Putamen (tissue), 1 donor: ENCODE data around the gene JAKMIP2.

Experiments
- DNase-seq: peaks from one replicate; pipeline ENCODE4 v3.0.0-alpha.2; 2016; ENCODE audit warnings: low spot score

Gene JAKMIP2

DNA sequence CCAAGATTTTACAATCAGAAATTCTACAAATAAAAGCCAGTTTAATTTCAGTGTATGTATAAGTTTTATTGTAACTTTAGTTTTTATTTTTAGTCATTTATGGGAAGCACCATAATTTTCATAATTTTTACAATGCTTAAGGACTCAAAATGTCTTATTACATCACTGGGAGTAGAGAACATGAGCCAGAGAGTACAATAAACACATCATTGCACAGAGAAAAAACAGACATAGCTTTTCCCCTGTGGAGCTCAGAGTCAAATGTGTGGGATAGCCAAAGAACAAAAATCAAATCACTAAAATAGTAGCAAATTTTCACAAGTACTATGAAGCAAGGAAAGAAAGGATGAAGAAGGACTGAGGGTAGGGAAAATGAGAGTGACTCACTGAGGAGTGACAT lies 5.5 kb upstream of the JAKMIP2 start:
- no peak for DNase-seq

DNA sequence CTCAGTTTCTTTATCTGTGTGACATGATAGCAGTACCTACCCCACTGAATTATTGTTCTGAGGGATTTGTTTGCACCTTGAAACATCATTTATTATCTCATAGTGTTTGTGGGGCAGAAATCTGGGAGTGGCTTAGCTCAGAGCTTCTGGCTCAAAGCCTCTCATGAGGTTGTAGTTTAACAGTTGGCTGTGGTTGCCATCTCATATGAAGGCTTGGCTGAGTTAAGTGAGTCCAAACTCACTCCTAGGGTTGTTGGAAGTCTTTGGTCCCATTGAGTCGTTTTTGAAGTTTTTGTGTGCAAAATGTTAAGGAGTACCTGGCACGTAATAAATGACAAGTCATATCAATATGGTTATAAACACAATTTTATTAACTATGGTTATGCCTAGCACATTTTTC lies 3.6 kb upstream of the JAKMIP2 start:
- DNase-seq = no peak

DNA sequence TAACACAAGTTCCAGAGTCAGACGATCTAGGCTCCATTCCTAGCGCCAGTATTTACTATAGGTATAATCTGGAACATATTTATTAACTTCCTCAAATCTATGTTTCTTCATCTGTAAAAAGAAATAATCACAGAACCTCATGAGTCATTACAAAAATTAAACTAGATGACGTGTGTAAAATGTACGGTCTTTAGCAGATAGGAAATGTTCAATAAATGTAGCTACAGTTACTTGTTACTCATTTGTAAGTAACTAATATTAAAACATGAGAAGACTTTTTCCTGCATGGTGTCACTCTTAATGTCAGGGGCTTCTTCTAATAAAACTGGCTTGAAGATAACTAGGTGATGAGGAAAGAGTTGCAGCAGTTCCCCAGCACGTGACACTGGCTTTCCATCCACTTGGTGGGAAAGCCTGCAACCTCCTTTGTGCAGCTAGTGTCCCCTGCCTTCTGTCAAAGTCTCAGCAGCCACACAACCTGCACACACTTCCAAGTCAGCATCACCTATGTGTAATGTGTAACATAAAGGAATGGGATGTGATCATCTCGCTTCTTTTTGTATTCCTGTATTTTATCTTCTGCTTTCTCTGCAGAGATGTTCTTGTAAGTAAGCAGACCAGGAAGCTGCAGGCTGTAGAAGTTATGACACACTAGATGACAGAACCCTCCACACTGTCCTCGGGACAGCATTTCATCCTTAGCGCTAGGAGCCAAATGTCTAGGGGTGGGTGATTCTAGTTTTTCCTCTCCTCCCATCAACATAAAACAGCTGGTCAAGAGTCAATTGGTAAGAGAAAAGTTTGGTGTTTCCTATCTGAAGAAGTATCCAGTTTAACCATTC lies 1.8 kb upstream of the JAKMIP2 start:
- no peak for DNase-seq

DNA sequence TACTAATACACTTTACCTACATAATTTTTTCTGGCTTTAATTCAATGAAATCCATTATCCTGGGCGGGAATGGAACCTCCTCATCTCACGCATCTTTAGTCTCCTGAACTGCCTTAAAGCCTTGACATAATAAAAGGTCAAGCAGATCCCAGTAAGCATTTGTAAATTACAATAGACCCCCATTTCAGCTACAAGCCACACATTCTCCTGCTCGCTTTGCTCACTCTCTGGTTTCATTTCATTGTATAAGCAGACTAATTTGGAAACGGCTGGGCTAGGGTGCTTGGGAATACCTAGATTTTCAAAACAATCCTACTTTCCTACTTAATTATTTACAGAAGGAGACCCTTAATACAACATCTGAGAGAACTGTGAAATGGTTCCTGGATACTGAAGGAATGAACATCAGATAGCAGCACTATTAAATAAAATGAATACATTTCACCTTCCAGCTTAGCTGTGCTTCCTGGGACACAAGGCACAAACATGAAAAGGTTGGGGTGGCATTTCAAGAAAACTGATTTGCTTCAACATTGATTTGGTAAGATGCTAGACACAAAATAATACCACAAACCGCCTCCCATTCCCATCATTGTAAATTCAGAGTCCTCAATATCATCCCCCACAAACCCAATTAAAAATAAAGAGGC lies 1.5 kb downstream of the JAKMIP2 start:
- DNase-seq = peak; percentile 17

DNA sequence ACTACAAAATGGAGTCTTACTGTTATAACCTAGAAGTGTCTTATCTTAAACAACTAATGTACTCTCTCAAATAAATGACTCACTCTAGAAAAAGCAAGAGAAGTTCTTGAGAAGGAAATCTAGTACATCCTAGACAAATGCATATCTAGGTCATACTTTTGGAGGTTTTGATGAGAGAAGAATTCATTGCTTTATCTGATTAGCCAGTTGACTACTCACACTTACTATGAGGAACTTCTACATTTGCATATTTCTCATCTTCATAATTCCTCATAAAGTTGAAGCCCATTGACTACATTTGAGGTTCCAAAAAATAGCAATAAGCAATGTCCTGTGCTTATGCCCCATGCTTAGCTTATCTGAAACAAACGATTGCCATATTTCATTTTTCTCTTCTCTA lies 2.8 kb downstream of the JAKMIP2 start:
- DNase-seq = no peak

DNA sequence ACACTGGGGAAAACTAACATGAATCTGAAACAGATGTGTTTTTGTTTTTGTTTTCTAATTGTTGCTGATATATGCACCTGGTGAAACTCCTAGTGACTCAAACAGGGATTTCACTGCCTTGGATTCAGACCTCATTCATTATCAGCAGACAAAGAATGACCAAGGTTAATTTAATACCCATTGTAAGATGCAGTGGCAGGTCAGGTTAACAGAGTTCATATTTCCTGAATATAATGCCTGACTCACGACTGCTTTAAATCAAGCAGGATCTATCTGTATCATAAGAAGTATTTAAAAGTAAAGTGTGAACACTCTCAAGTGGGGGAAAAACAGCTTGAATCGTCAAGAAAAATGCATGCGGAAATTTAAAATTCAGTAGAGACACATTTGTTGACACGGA lies 5.5 kb downstream of the JAKMIP2 start:
- no peak for DNase-seq

DNA sequence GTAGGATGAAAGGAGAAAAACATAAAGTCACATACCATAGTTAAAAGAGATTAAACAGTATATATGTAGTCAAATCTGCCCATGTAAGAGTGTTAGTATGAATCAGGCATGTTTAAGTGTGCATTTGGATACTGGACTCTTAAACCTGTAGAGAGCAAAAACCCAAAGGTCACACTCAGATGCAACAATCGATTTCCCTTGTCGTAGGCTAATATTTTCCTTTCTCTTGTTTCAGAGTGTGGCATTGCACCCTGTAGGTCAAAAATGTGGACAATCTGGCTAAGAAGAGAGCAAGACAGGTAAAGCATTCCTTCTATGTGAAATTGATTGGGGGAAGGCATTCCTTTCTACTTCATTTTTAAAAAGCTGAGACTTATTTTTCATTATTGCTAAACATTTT lies 8.9 kb downstream of the JAKMIP2 start:
- DNase-seq = no peak

DNA sequence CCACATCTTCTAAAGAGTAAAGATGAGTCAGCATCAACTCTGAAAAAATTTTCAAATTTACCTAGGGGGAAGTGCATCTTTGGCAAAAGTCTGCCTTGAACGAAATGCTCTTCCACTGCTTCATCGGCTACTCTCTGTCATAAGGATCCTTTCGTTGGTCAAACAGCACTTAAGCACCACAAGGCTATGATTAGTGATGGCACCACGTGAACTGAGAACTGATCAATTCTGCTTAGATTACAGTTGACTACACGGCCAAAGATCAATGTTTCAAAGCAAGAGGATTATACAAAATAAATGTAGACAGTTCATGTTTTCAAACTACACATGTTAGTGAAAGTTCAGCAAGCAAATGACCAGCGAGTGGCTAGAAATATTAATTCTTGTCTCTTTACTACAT lies 9.4 kb downstream of the JAKMIP2 start:
- no peak for DNase-seq

DNA sequence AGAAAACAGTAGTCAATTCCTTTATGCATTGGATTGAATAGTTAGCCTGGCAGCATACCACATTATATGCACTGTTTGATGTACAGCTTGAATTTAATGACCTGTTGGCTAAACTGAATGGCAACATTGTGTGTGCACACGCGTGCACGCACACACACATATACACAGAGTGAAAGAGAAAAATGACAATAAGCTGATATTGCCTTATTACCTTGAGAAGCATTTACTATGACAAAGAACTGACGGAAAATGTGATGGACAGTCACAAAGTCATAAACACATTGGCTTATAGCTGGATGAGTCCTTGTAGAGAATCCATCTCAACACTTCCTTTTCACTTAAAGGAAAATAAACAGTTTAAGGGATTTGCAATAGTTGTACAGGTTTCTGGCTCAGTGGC lies 15.5 kb downstream of the JAKMIP2 start:
- DNase-seq = no peak

DNA sequence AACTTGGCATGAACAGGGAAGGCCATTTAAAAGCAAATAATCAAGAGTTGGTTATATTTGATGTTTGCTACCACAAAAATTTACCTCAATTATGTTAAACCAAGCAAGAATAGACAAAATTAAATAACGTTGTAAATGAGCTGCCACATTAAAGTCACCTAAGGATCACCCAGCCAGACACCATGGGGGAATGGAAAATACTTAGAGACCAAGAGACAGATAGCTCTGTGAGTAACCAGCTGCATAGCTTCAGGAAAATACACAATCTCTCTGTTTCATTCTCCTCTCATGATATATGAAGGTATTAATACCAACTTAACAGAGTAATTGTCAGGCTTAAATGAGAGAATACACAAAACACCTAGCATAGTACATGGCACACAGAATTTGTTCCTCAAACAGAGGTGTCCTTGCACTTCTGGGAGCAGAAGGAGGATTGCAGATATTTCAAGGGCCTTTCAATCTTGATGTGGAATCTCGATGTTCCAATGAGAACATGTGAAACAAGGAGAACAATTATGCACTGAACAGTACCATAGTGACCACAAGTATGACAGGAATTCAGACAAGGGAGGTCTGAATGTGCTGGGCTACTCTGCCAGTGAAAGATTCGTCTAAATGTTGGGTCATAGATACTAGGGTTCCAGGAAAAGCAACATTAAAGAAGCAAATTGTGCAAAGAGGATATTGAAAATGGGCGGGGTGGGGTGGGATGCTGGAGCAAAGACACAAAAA lies 18.6 kb downstream of the JAKMIP2 start:
- DNase-seq = no peak

DNA sequence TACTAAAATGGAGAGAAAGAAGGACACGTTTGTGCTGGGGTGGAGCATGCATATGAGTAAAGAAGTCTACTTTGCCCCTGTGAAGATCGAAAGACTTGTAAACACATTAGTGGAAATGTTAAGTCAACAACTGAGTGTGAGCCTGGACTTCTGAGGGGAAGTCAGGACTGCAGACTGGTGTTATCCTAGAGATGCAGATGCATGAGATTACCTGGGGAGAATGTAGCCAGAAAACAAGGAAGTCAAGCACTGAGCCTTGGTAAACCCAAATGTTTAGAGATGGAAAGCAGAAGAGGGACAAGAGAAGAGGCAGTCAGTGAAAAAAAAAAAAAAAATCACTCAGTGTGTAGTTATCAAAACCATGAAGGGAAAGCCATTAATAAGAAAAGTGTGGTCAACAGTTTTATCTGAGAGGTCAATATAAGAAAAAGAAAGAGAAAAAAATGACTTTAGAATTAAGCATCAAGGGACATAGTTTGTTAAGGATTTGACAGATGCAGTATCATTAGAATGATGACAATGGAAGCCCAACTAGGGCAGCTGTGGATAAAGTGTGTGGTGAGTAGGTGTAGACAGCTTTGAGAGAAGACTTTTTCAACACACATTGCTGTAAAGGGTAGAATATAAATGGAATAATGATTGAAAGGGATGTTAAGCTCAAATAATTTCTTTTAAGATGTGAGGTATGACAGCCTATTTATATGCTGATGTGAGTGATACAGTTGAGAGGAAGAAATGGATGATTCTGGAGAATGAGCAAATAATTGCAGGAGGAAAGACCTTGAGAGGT lies 22.2 kb downstream of the JAKMIP2 start:
- DNase-seq = peak; percentile 27

DNA sequence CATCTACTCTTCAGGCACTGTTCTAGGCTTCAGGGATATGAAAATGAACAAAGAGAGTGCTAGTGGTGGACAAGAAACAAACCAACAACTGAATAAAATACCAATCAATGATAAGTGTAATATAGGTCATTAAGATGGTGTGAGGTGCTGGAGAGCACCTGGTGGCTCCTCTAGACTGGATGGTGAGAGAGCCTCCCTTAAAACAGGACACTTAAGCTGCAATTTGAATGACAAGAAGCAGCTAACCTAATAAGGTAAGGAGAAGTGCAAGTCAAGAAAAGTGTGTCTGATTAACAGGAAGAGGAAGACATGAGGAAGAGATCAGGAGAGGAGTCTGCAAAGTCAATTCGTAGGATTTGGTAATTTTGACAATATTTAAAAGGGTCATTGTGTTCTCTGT lies 23.1 kb downstream of the JAKMIP2 start:
- DNase-seq = no peak

DNA sequence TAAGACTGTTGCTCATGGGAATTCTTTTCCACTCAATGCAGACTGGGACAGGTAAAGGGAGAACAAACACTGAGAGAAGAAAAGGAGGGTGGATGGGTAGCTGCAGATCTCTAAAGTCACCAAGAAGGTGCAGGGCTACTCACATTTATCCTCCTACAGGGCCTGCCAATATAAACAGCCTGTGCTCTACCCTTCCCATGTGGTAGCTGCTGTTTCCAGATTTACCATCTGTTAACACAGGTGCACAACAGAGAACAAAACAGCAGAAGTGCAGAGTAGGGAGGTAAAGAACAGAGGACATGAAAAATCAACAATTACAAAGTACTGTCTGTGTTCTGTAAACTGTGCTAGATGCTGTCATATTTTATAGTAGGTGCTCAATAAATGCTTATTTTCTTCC lies 26.0 kb downstream of the JAKMIP2 start:
- DNase-seq = no peak

DNA sequence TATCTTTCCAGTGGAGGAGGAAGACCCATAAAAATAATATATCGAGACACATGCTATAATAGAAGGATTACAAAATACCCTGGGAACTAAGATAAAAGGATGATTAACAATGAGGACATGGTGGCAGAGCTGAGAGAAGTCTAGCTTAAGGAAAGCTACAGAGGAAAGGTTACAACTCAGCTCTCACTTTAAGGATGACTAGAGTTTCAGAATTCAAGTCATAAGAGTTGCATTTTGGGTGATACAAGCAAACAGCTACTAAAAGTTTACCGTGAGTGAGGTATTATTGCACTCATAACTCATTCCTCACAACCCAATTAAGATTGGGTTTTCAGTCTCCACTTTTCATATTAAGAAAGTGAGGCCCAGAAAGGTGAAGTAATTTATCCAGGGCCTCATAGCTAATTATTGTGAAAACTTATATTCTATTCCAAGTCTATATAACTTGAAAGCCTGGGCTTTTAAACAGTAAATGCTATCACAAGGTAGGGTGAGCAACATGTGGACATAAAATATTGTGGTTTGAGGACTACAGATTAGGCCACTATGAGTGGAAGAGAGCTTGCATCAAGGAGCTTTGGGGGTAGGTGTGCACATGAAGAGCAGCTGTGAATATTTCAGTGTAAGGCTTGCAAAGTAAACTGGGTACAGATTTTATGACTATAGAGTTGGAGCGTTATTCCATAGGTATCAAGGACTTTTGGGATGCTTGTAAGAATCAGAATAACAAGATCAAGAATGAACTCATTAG lies 28.0 kb downstream of the JAKMIP2 start:
- DNase-seq = no peak

DNA sequence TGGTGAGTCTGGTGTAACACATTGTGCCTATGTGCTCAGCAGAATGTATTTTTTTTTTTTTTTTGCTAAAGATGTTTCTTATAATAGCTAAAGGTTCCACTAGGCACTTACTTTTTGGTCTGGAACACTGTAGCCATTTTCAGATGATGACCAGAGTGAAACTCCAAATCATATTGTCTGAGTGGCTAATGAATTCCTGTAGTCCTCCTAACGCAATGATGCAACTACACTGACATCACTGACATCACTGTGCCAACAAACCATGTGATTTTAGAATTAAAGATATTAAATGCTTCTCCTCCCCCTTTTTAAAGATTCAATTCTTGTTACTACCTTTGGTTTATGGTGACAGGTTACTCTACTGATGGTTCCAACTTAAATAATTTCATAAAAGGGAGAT lies 28.8 kb downstream of the JAKMIP2 start:
- DNase-seq = no peak

DNA sequence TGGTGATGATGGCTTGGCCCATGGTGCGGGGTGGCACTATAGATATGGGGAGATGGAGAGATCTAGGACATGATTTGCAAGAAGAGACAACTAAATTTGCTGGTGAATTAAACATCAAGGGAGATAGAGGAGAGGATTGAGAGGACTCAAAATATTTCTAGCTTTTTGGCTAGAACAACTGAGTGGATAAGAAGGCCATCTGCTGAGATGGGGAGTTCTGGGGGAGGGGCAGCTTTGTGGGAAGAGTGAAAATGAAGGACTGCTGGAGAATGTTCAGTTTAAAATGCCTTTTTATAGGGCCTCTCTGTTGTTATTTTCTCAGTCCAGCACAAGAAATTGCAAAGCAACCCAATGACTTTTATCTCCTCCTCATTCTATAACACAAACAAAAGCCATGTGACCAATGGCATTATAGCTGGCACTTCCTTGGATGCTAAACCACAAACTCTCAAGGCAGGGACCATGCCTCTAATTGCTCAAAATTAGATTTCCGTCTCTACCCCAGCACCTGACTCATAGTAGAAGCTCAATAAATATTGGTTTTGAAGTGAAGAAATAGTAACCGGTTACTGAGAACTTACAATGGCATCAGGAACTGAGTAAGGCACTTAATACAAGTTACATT lies 29.8 kb downstream of the JAKMIP2 start:
- DNase-seq = no peak

DNA sequence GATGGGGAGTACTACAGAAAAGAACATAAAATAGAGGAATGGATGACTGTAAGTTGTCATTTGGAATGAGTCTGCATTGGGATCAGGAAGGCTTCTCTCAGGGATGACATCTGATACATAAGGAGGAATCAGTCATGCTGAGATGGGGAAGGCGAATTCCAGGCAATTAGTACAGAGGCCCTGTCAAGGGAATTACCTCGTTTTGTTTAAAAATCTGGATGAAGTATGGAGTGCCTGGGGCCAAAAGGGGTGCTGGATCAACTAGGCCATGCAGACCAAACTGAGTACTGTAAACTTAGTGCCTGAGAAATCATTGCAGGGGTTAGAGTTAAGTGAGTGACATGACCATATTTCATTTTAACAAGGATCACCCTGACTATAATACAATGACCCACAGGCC lies 30.5 kb downstream of the JAKMIP2 start:
- no peak for DNase-seq

DNA sequence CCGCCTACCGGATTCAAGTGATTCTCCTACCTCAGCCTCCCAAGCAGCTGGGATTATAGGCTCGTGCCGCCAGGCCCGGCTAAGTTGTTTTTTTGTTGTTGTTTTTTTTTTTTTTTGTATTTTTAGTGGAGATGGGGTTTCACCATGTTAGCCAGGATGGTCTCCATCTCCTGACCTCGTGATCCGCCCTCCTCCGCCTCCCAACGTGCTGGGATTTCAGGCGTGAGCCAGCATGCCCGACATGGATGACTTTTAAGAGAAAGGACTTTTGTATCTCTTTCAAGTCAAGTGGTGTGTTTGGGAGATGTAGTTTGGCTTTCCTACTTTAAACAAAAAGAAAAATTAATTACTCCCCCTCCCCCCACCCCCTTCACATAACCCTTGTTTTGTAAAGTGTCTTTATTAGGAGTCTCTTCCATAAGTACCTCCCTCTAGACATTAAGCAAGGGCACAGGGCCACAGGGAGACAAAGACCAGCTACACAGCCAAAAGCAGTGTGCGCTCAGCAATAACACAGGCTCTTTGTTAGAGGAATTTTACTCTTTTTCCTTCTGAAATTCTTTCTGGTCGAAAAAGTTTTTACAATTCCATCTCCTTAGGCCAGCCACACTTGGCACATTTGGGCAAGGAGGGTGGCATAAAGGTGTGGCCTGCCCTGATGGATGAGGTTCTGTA lies 31.2 kb downstream of the JAKMIP2 start:
- DNase-seq = peak; percentile 74

DNA sequence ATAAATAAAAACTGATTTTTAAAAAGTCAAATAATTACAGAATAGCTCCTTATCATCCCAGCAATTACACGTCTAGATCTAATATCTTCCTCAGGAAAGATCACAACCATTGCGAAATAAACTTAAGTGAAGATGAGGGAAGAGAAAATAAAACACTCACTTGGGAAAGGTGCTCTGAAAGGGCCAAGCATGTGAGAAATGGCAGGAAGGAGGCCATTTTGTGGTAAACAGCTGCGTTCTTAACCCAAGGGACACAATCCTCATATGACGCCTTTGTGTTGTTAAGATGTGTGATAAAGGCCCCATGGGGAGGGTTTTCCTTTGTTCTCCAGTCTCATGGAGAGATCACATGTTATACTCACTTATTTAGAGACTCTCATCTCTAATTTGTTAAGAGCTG lies 32.5 kb downstream of the JAKMIP2 start:
- no peak for DNase-seq

DNA sequence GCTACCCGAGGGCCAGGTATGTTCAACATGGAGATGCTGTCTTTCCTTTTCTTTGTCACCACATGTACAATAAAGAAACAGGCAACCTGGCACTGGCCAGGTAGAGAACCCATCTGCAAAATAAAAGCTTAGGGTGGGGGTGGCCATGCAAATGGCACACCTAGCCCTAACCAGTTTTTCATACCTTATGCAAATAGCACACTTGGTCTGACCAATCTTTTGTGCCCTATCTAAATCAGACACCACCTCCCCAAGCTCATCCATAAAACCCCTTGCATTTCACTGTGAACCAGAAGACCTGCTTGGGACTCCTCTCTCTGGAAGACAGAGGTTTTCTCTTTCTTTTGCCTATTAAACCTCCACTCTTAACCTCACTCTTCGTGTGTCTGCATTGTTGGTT lies 33.9 kb downstream of the JAKMIP2 start:
- DNase-seq = no peak

DNA sequence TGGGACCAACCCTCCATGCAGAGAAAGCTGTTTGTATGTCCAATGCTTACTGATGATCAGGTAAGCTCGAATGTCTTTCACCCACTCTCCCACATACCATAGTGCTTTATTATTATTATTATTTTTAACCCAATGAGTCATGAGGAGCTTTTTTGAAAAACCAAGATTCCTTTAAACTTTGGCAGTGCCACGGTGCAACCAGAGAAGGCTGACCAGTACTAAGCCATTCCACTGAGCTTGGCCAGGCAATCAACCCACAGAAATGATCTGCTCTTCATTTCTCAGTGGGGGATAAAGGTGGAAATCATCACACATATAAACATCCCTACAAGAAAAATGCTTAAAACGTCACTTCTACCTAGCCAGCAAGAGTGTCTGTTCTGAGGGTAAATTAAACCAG lies 35.5 kb downstream of the JAKMIP2 start:
- DNase-seq = no peak
